ENCODE data around the gene PROZ.

Gene PROZ

GRCh38 chr13:113169277-113170272 is 11.1 kb downstream of the PROZ start:
- 96% methylated on average over 11 of the region's 13 CpGs for WGBS

GRCh38 chr13:113170511-113170910 is 12.1 kb downstream of the PROZ start:
- H3K27me3 ChIP-seq (ENCODE audit: control insufficient read depth in 1 of 2, insufficient read depth in 1 of 2, low read length in 2 of 2), result no peaks in the 10 kb centered on the region
- no peak overlapping the region for H3K9ac ChIP-seq (ENCODE audit: low read length)
- no peak overlapping the region for H2BK15ac ChIP-seq (ENCODE audit: low read depth, poor library complexity, severe bottlenecking)
- 100% methylated on average over 3 of the region's 5 CpGs for WGBS
- H3K4me3 ChIP-seq (ENCODE audit: insufficient read depth in 1 of 2, low read depth in 1 of 2, low read length in 2 of 2), result no peak overlapping the region
- H3K18ac ChIP-seq (ENCODE audit: low read depth in 1 of 2, low read length in 2 of 2), result no peak overlapping the region
- no peak overlapping the region for H4K8ac ChIP-seq (ENCODE audit: low read length)
- no peak overlapping the region for H2AFZ ChIP-seq (ENCODE audit: low read depth, low read length)
- no peak overlapping the region for H4K91ac ChIP-seq (ENCODE audit: low read length)
- H3K27ac ChIP-seq (ENCODE audit: low read length, poor library complexity, severe bottlenecking), result no peak overlapping the region
- no peak overlapping the region for H3K23ac ChIP-seq (ENCODE audit: low read length in 2 of 2)
- H2AK5ac ChIP-seq (ENCODE audit: low read length, severe bottlenecking), result no peak overlapping the region
- DNase-seq, result no peak
- H2BK5ac ChIP-seq (ENCODE audit: low read depth, low read length, poor library complexity, severe bottlenecking), result no peak overlapping the region
- H2BK12ac ChIP-seq (ENCODE audit: low read length in 2 of 2), result no peak overlapping the region
- no peaks in the 10 kb centered on the region for H3K9me3 ChIP-seq (ENCODE audit: control insufficient read depth, low read length)
- peaks cover 18% of the 10 kb centered on the region for H3K4me1 ChIP-seq (ENCODE audit: control insufficient read depth, insufficient read depth, low read depth, low read length)
- no peak overlapping the region for H3K4ac ChIP-seq (ENCODE audit: low read depth in 1 of 2, low read length in 2 of 2)
- H3K36me3 ChIP-seq (ENCODE audit: control insufficient read depth in 1 of 2, insufficient read depth in 2 of 2, low read depth in 1 of 2, low read length in 2 of 2), result peaks cover 41 to 60% of the 10 kb centered on the region in 2 experiments
- H3K14ac ChIP-seq (ENCODE audit: low read length in 2 of 2), result no peak overlapping the region
- no peak overlapping the region for H3K4me2 ChIP-seq (ENCODE audit: low read length, poor library complexity, severe bottlenecking)
- peaks cover 4% of the 10 kb centered on the region for H3K79me1 ChIP-seq (replicated peaks; ENCODE audit: low read length, poor library complexity, severe bottlenecking)
- H2BK120ac ChIP-seq (ENCODE audit: low read depth, low read length), result no peak overlapping the region

More at GRCh38 chr13:113169277-113170272, 11.1 kb downstream of the PROZ start:
- DNase-seq, result no peak
- Histone ChIP-seq H3K4me1 (ENCODE audit: control insufficient read depth, insufficient read depth, low read depth, low read length) (peaks cover 19% of the 10 kb centered on the region), H3K23ac (ENCODE audit: low read length in 2 of 2) (no peak overlapping the region), H3K27me3 (ENCODE audit: control insufficient read depth in 1 of 2, insufficient read depth in 1 of 2, low read length in 2 of 2) (no peaks in the 10 kb centered on the region), H3K79me1 (replicated peaks; ENCODE audit: low read length, poor library complexity, severe bottlenecking) (peaks cover 4% of the 10 kb centered on the region), H2BK120ac (ENCODE audit: low read depth, low read length) (no peak overlapping the region), H3K14ac (ENCODE audit: low read length in 2 of 2) (no peak overlapping the region), H2BK5ac (ENCODE audit: low read depth, low read length, poor library complexity, severe bottlenecking) (no peak overlapping the region), H3K4me2 (ENCODE audit: low read length, poor library complexity, severe bottlenecking) (no peak overlapping the region), H3K9me3 (ENCODE audit: control insufficient read depth, low read length) (no peaks in the 10 kb centered on the region), H2AK5ac (ENCODE audit: low read length, severe bottlenecking) (no peak overlapping the region), H3K18ac (ENCODE audit: low read depth in 1 of 2, low read length in 2 of 2) (no peak overlapping the region), H3K9ac (ENCODE audit: low read length) (no peak overlapping the region), H4K8ac (ENCODE audit: low read length) (no peak overlapping the region), H3K27ac (ENCODE audit: low read length, poor library complexity, severe bottlenecking) (no peak overlapping the region), H4K91ac (ENCODE audit: low read length) (no peak overlapping the region), H3K4me3 (ENCODE audit: insufficient read depth in 1 of 2, low read depth in 1 of 2, low read length in 2 of 2) (no peak overlapping the region), H2AFZ (ENCODE audit: low read depth, low read length) (no peak overlapping the region), H2BK15ac (ENCODE audit: low read depth, poor library complexity, severe bottlenecking) (no peak overlapping the region), H2BK12ac (ENCODE audit: low read length in 2 of 2) (no peak overlapping the region), H3K36me3 (ENCODE audit: control insufficient read depth in 1 of 2, insufficient read depth in 2 of 2, low read depth in 1 of 2, low read length in 2 of 2) (peaks cover 34 to 51% of the 10 kb centered on the region in 2 experiments), H3K4ac (ENCODE audit: low read depth in 1 of 2, low read length in 2 of 2) (no peak overlapping the region)

DNA sequence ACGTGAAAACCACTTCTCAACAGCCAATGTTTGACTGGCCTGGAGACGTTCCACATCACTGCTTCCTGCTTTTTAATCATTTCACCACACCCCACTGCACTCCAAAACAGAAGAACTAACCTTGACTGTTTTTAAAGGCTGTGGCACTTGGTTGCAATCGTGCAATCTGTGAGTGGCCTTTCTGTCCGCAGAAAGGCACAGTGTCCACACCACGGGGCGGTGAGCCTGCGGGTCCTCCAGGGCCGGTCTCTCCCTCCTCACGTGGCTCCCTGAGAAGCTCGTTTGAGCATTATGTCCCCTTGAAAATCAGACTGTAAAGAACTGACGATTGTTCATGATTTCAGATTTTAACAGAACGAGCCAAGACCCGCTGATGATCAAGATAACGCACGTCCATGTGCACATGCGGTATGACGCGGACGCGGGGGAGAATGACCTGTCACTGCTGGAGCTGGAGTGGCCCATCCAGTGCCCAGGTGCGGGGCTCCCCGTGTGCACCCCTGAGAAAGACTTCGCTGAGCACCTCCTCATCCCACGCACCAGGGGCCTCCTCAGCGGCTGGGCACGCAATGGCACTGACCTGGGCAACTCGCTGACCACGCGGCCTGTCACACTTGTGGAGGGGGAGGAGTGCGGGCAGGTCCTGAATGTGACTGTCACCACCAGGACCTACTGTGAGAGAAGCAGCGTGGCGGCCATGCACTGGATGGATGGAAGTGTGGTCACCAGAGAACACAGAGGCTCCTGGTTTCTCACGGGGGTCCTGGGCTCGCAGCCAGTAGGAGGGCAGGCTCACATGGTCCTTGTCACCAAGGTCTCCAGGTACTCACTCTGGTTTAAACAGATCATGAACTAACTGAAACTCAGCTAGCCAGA is 13.0 kb downstream of the PROZ start:
- Histone ChIP-seq H3K27me3 (ENCODE audit: control insufficient read depth in 1 of 2, insufficient read depth in 1 of 2, low read length in 2 of 2) (no peaks in the 10 kb centered on the region), H3K79me1 (replicated peaks; ENCODE audit: low read length, poor library complexity, severe bottlenecking) (peaks cover 9% of the 10 kb centered on the region), H3K18ac (ENCODE audit: low read depth in 1 of 2, low read length in 2 of 2) (no peak overlapping the region), H3K4me1 (ENCODE audit: control insufficient read depth, insufficient read depth, low read depth, low read length) (peaks cover 16% of the 10 kb centered on the region), H4K91ac (ENCODE audit: low read length) (no peak overlapping the region), H2BK15ac (ENCODE audit: low read depth, poor library complexity, severe bottlenecking) (no peak overlapping the region), H3K9me3 (ENCODE audit: control insufficient read depth, low read length) (no peaks in the 10 kb centered on the region), H3K9ac (ENCODE audit: low read length) (no peak overlapping the region), H3K14ac (ENCODE audit: low read length in 2 of 2) (no peak overlapping the region), H2BK5ac (ENCODE audit: low read depth, low read length, poor library complexity, severe bottlenecking) (no peak overlapping the region), H2BK120ac (ENCODE audit: low read depth, low read length) (no peak overlapping the region), H4K8ac (ENCODE audit: low read length) (no peak overlapping the region), H2BK12ac (ENCODE audit: low read length in 2 of 2) (no peak overlapping the region), H2AFZ (ENCODE audit: low read depth, low read length) (no peak overlapping the region), H3K4me2 (ENCODE audit: low read length, poor library complexity, severe bottlenecking) (no peak overlapping the region), H2AK5ac (ENCODE audit: low read length, severe bottlenecking) (no peak overlapping the region), H3K36me3 (ENCODE audit: control insufficient read depth in 1 of 2, insufficient read depth in 2 of 2, low read depth in 1 of 2, low read length in 2 of 2) (peaks cover 50 to 70% of the 10 kb centered on the region in 2 experiments), H3K27ac (ENCODE audit: low read length, poor library complexity, severe bottlenecking) (no peak overlapping the region), H3K4me3 (ENCODE audit: insufficient read depth in 1 of 2, low read depth in 1 of 2, low read length in 2 of 2) (no peak overlapping the region), H3K23ac (ENCODE audit: low read length in 2 of 2) (no peak overlapping the region), H3K4ac (ENCODE audit: low read depth in 1 of 2, low read length in 2 of 2) (no peak overlapping the region)
- no peak for DNase-seq
- WGBS, result 97% methylated on average over 34 of the region's 34 CpGs
